ENCODE measurements around the gene FHOD3.
"Not testable (repeated sequence)": the region's sequence is repeated elsewhere in the genome, so short reads cannot be mapped to it uniquely, and the experiment has no call there.

Gene FHOD3

DNA sequence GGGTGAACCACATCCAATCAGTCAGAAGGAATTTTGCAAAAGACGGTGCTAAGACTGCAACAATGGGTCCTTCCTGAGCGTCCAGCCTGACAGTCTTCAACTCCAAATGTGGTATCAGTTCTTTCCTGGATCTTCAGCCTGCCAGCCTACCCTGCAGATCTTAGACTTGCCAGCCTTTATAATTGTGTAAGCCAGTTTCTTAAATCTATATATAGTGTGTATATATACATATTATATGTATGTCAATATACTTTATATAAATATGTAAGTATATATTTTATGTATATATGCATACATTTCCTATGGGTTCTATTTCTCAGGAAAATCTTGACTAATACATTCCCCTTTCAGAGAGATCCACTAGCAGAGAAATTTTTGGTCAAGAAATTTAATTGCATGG, 245.5 kb downstream of the FHOD3 start:
- H3K4me3 ChIP-seq (ENCODE audit: low read depth in 1 of 2, low read length in 2 of 2): no peak overlapping the region
- H3K36me3 ChIP-seq (ENCODE audit: control insufficient read depth in 1 of 2, insufficient read depth in 2 of 2, low read length in 2 of 2): no peaks in the 10 kb centered on the region
- H3K9me3 ChIP-seq (ENCODE audit: control insufficient read depth in 1 of 2, low read length in 2 of 2): no peaks in the 10 kb centered on the region
- no peaks in the 10 kb centered on the region for H3K4me1 ChIP-seq (ENCODE audit: control insufficient read depth in 1 of 2, insufficient read depth in 2 of 2, low read length in 2 of 2)
- H3K27ac ChIP-seq (ENCODE audit: low read length): no peak overlapping the region
- no peaks in the 10 kb centered on the region for H3K27me3 ChIP-seq (ENCODE audit: low read depth, low read length)

- Histone ChIP-seq H3K36me3 (ENCODE audit: control insufficient read depth in 1 of 2, insufficient read depth in 2 of 2, low read length in 2 of 2) (no peaks in the 10 kb centered on the region), H3K27me3 (ENCODE audit: low read depth, low read length) (no peaks in the 10 kb centered on the region), H3K9me3 (ENCODE audit: control insufficient read depth in 1 of 2, low read length in 2 of 2) (no peaks in the 10 kb centered on the region), H3K4me3 (ENCODE audit: low read depth in 1 of 2, low read length in 2 of 2) (no peak overlapping the region), H3K4me1 (ENCODE audit: control insufficient read depth in 1 of 2, insufficient read depth in 2 of 2, low read length in 2 of 2) (no peaks in the 10 kb centered on the region), H3K27ac (ENCODE audit: low read length) (no peak overlapping the region)
Observed at GRCh38 chr18:36543991-36544725, 246.6 kb downstream of the FHOD3 start.

DNA sequence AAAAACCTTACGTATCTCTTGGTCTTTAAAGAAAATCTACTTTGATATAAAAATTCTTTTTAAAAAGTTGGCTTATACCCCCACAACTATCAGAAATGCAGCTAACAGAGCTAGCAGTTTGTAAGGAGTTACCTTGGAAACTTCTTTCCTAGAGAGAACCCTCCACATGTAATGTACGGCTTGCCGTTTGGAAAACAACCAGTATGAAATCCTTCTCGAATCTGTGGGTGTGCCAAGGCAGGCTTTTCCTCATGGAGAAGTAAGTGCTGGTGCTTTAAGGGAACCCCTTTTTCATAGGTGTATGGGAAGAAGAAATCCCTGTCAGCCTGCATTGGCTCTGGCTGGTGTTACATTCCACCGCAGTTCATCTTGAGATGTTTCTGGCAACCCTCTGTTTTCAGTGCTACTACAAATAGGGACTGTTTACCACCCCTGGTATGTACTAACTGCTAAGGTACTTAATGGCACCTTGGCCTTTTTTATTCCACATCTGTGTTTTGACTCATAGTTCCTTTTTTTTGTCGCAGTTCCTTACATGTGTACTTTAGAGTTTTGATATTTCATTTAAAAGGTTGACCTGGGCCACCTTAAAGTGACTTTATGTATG, 248.4 kb downstream of the FHOD3 start:
- Histone ChIP-seq H3K27ac (ENCODE audit: low read length) (no peak overlapping the region), H3K9me3 (ENCODE audit: control insufficient read depth in 1 of 2, low read length in 2 of 2) (no peaks in the 10 kb centered on the region), H3K4me1 (ENCODE audit: control insufficient read depth in 1 of 2, insufficient read depth in 2 of 2, low read length in 2 of 2) (no peaks in the 10 kb centered on the region), H3K36me3 (ENCODE audit: control insufficient read depth in 1 of 2, insufficient read depth in 2 of 2, low read length in 2 of 2) (no peaks in the 10 kb centered on the region), H3K4me3 (ENCODE audit: low read depth in 1 of 2, low read length in 2 of 2) (no peak overlapping the region), H3K27me3 (ENCODE audit: low read depth, low read length) (no peaks in the 10 kb centered on the region)

GRCh38 chr18:36546876-36547275, 249.4 kb downstream of the FHOD3 start:
- Histone ChIP-seq H3K4me1 (ENCODE audit: control insufficient read depth in 1 of 2, insufficient read depth in 2 of 2, low read length in 2 of 2) (no peaks in the 10 kb centered on the region), H3K27me3 (ENCODE audit: low read depth, low read length) (no peaks in the 10 kb centered on the region), H3K36me3 (ENCODE audit: control insufficient read depth in 1 of 2, insufficient read depth in 2 of 2, low read length in 2 of 2) (no peaks in the 10 kb centered on the region), H3K9me3 (ENCODE audit: control insufficient read depth in 1 of 2, low read length in 2 of 2) (no peaks in the 10 kb centered on the region), H3K4me3 (ENCODE audit: low read depth in 1 of 2, low read length in 2 of 2) (no peak overlapping the region), H3K27ac (ENCODE audit: low read length) (no peak overlapping the region)

- Histone ChIP-seq H3K27me3 (ENCODE audit: low read depth, low read length) (no peaks in the 10 kb centered on the region), H3K36me3 (ENCODE audit: control insufficient read depth in 1 of 2, insufficient read depth in 2 of 2, low read length in 2 of 2) (no peaks in the 10 kb centered on the region), H3K9me3 (ENCODE audit: control insufficient read depth in 1 of 2, low read length in 2 of 2) (no peaks in the 10 kb centered on the region), H3K27ac (ENCODE audit: low read length) (no peak overlapping the region), H3K4me3 (ENCODE audit: low read depth in 1 of 2, low read length in 2 of 2) (no peak overlapping the region), H3K4me1 (ENCODE audit: control insufficient read depth in 1 of 2, insufficient read depth in 2 of 2, low read length in 2 of 2) (no peaks in the 10 kb centered on the region)
Observed at GRCh38 chr18:36547544-36547943, 250.0 kb downstream of the FHOD3 start.

DNA sequence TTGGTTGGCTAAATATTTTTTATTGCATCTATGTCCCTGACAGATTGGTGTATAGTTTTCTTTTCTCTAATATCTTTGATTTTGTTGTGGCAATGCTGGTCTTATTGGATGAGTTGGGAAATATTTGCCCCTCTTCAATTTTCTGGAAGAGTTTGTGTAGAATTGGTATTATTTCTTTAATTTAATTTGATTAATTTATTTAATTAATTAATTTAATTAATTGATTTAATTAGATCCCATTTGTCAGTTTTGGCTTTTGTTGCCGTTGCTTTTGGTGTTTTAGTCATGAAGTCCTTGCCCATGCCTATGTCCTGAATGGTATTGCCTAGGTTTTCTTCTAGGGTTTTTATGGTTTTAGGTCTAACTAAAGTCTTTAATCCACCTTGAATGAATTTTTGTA, 253.8 kb downstream of the FHOD3 start:
- H3K27ac ChIP-seq (ENCODE audit: low read length); H3K9me3 ChIP-seq (ENCODE audit: control insufficient read depth in 1 of 2, low read length in 2 of 2); H3K4me1 ChIP-seq (ENCODE audit: control insufficient read depth in 1 of 2, insufficient read depth in 2 of 2, low read length in 2 of 2); H3K27me3 ChIP-seq (ENCODE audit: low read depth, low read length); H3K4me3 ChIP-seq (ENCODE audit: low read depth in 1 of 2, low read length in 2 of 2); H3K36me3 ChIP-seq (ENCODE audit: control insufficient read depth in 1 of 2, insufficient read depth in 2 of 2, low read length in 2 of 2): not testable (repeated sequence)

- H3K27ac ChIP-seq (ENCODE audit: low read length): no peak overlapping the region
Observed at GRCh38 chr18:36558234-36558633, 260.7 kb downstream of the FHOD3 start.

DNA sequence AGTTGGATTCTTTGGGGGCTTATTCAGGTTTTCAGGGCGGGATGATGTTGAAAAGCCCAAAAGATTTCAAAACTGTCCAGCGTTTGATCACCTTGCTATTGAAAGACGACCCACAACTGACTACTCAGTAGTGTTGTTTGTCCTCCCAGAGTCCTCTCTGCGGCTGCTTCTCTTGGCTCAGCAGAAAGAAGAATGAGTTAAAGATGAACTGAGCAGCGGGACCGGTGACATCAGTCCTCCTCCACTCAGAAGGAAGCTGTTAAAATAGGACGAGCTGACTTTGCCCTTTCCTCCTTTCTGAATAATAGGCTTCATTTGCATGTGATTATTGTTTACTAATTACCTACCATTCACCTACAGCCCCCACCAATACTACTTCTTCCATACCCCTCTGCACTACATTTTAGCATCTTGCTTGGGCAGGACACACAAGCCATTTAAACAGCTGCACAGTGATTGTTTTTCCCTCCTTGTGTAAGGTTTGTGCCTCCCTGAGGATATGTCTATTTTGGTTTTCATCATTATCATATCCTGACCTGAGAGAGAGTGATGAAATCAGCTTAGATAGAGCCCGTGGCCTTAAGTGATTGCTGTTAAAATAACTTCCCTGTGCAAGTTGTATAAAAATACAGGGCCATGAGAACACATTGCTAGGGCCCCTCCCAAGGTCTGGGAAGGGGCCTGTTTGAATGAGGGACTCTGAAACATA, 261.8 kb downstream of the FHOD3 start:
- H3K27me3 ChIP-seq (ENCODE audit: low read depth, low read length): no peaks in the 10 kb centered on the region
- H3K4me3 ChIP-seq (ENCODE audit: low read depth in 1 of 2, low read length in 2 of 2): no peak overlapping the region
- H3K27ac ChIP-seq (ENCODE audit: low read length): no peak overlapping the region
- no peaks in the 10 kb centered on the region for H3K4me1 ChIP-seq (ENCODE audit: control insufficient read depth in 1 of 2, insufficient read depth in 2 of 2, low read length in 2 of 2)
- no peaks in the 10 kb centered on the region for H3K36me3 ChIP-seq (ENCODE audit: control insufficient read depth in 1 of 2, insufficient read depth in 2 of 2, low read length in 2 of 2)
- H3K9me3 ChIP-seq (ENCODE audit: control insufficient read depth in 1 of 2, low read length in 2 of 2): no peaks in the 10 kb centered on the region

More at GRCh38 chr18:36558234-36558633, 260.7 kb downstream of the FHOD3 start:
- H3K9me3 ChIP-seq (ENCODE audit: control insufficient read depth in 1 of 2, low read length in 2 of 2): no peaks in the 10 kb centered on the region
- H3K36me3 ChIP-seq (ENCODE audit: control insufficient read depth in 1 of 2, insufficient read depth in 2 of 2, low read length in 2 of 2): no peaks in the 10 kb centered on the region
- no peaks in the 10 kb centered on the region for H3K4me1 ChIP-seq (ENCODE audit: control insufficient read depth in 1 of 2, insufficient read depth in 2 of 2, low read length in 2 of 2)
- H3K4me3 ChIP-seq (ENCODE audit: low read depth in 1 of 2, low read length in 2 of 2): no peak overlapping the region
- no peaks in the 10 kb centered on the region for H3K27me3 ChIP-seq (ENCODE audit: low read depth, low read length)

DNA sequence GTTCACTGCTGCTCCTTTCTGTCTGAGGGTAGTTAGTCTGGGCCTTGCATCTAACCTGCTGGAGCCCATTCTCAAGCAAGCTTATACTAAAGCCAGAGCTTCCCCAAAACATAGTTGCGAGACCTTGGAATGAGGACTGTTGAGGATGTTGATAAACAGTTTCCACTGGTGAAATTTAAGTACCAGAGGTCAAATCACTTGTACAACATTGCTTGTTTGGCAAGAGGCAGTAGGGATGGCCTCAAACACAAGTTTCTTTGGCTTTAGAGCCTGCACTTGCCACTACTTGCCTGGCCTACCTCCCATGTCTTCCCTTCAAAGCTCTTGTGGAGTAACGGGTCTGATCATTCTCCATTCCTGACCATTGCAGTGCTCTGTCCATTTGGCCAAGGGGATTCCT, 262.7 kb downstream of the FHOD3 start:
- H3K4me1 ChIP-seq (ENCODE audit: control insufficient read depth in 1 of 2, insufficient read depth in 2 of 2, low read length in 2 of 2): no peaks in the 10 kb centered on the region
- H3K36me3 ChIP-seq (ENCODE audit: control insufficient read depth in 1 of 2, insufficient read depth in 2 of 2, low read length in 2 of 2): no peaks in the 10 kb centered on the region
- H3K9me3 ChIP-seq (ENCODE audit: control insufficient read depth in 1 of 2, low read length in 2 of 2): no peaks in the 10 kb centered on the region
- no peaks in the 10 kb centered on the region for H3K27me3 ChIP-seq (ENCODE audit: low read depth, low read length)
- H3K27ac ChIP-seq (ENCODE audit: low read length): no peak overlapping the region
- H3K4me3 ChIP-seq (ENCODE audit: low read depth in 1 of 2, low read length in 2 of 2): no peak overlapping the region

- Histone ChIP-seq H3K27me3 (ENCODE audit: low read depth, low read length) (no peaks in the 10 kb centered on the region), H3K27ac (ENCODE audit: low read length) (no peak overlapping the region), H3K4me3 (ENCODE audit: low read depth in 1 of 2, low read length in 2 of 2) (no peak overlapping the region), H3K4me1 (ENCODE audit: control insufficient read depth in 1 of 2, insufficient read depth in 2 of 2, low read length in 2 of 2) (no peaks in the 10 kb centered on the region), H3K36me3 (ENCODE audit: control insufficient read depth in 1 of 2, insufficient read depth in 2 of 2, low read length in 2 of 2) (no peaks in the 10 kb centered on the region), H3K9me3 (ENCODE audit: control insufficient read depth in 1 of 2, low read length in 2 of 2) (no peaks in the 10 kb centered on the region)
Observed at GRCh38 chr18:36561046-36561445, 263.5 kb downstream of the FHOD3 start.

GRCh38 chr18:36564841-36565240, 267.3 kb downstream of the FHOD3 start:
- H3K27ac ChIP-seq (ENCODE audit: low read length): no peak overlapping the region
- H3K9me3 ChIP-seq (ENCODE audit: control insufficient read depth in 1 of 2, low read length in 2 of 2): no peaks in the 10 kb centered on the region
- no peaks in the 10 kb centered on the region for H3K27me3 ChIP-seq (ENCODE audit: low read depth, low read length)
- no peaks in the 10 kb centered on the region for H3K4me1 ChIP-seq (ENCODE audit: control insufficient read depth in 1 of 2, insufficient read depth in 2 of 2, low read length in 2 of 2)
- H3K36me3 ChIP-seq (ENCODE audit: control insufficient read depth in 1 of 2, insufficient read depth in 2 of 2, low read length in 2 of 2): no peaks in the 10 kb centered on the region
- H3K4me3 ChIP-seq (ENCODE audit: low read depth in 1 of 2, low read length in 2 of 2): no peak overlapping the region
